Measurements from ENCODE around the gene PKN2. TPM values are rescaled to one million over a fixed set of nuclear protein-coding genes. Genes with fewer than 3 reads are reported as not detected.
A peak's percentile ranks its signal among the peaks of the same experiment; 100 is the strongest.

The PKN2 gene
- 10 to 100 TPM; 53.0 to 79.4 (median 65.6) TPM for polyA plus RNA-seq (ENCODE audit: insufficient read length in 4 of 4)

GRCh38 chr1:88683541-88684481, at the start of gene PKN2:
Gene PKN2 (plus strand): TSS chr1:88684273. CDS start chr1:88684581, 308 bp downstream.
- DNase-seq (ENCODE audit: low read depth in 4 of 4, low spot score in 2 of 4): peak; percentile 88 to 97 (median 92)

GRCh38 chr1:88634538-88634937, 49.5 kb upstream of the PKN2 start:
- DNase-seq (ENCODE audit: low read depth in 4 of 4, low spot score in 2 of 4): no peak

GRCh38 chr1:88640060-88640459, 44.0 kb upstream of the PKN2 start:
- DNase-seq (ENCODE audit: low read depth in 4 of 4, low spot score in 2 of 4): no peak

- no peak for DNase-seq (ENCODE audit: low read depth in 4 of 4, low spot score in 2 of 4)
These were observed 38.2 kb upstream of the PKN2 start for GRCh38 chr1:88645886-88646285.

GRCh38 chr1:88646476-88647248, 37.4 kb upstream of the PKN2 start:
- no peak for DNase-seq (ENCODE audit: low read depth in 4 of 4, low spot score in 2 of 4)

- DNase-seq (ENCODE audit: low read depth in 4 of 4, low spot score in 2 of 4): no peak
These were observed 36.8 kb upstream of the PKN2 start for GRCh38 chr1:88647249-88647645.

GRCh38 chr1:88647749-88648415, 36.2 kb upstream of the PKN2 start:
- DNase-seq (ENCODE audit: low read depth in 4 of 4, low spot score in 2 of 4): no peak

- DNase-seq (ENCODE audit: low read depth in 4 of 4, low spot score in 2 of 4): no peak
These were observed 35.4 kb upstream of the PKN2 start for GRCh38 chr1:88648706-88649105.

- no peak for DNase-seq (ENCODE audit: low read depth in 4 of 4, low spot score in 2 of 4)
These were observed 34.1 kb upstream of the PKN2 start for GRCh38 chr1:88649932-88650331.

GRCh38 chr1:88650676-88651418, 33.2 kb upstream of the PKN2 start:
- DNase-seq (ENCODE audit: low read depth in 4 of 4, low spot score in 2 of 4): no peak

- no peak for DNase-seq (ENCODE audit: low read depth in 4 of 4, low spot score in 2 of 4)
These were observed 28.9 kb upstream of the PKN2 start for GRCh38 chr1:88655140-88655539.

GRCh38 chr1:88655685-88656299, 28.3 kb upstream of the PKN2 start:
- peak in 1 of 4 donors; percentile 16 for DNase-seq (ENCODE audit: low read depth in 4 of 4, low spot score in 2 of 4)

- no peak for DNase-seq (ENCODE audit: low read depth in 4 of 4, low spot score in 2 of 4)
These were observed 25.7 kb upstream of the PKN2 start for GRCh38 chr1:88658419-88658818.

- DNase-seq (ENCODE audit: low read depth in 4 of 4, low spot score in 2 of 4): no peak
These were observed 24.5 kb upstream of the PKN2 start for GRCh38 chr1:88659552-88659951.

GRCh38 chr1:88661188-88661587, 22.9 kb upstream of the PKN2 start:
- no peak for DNase-seq (ENCODE audit: low read depth in 4 of 4, low spot score in 2 of 4)

GRCh38 chr1:88661951-88662699, 21.9 kb upstream of the PKN2 start:
- DNase-seq (ENCODE audit: low read depth in 4 of 4, low spot score in 2 of 4): no peak

- DNase-seq (ENCODE audit: low read depth in 4 of 4, low spot score in 2 of 4): no peak
These were observed 21.4 kb upstream of the PKN2 start for GRCh38 chr1:88662723-88663122.

- DNase-seq (ENCODE audit: low read depth in 4 of 4, low spot score in 2 of 4): no peak
These were observed 15.7 kb upstream of the PKN2 start for GRCh38 chr1:88668405-88668804.

- no peak for DNase-seq (ENCODE audit: low read depth in 4 of 4, low spot score in 2 of 4)
These were observed 13.6 kb upstream of the PKN2 start for GRCh38 chr1:88670462-88670861.
